ENCODE results near the gene ZNF362. TPM values are rescaled to one million over a fixed set of nuclear protein-coding genes. Genes with fewer than 3 reads are reported as not detected.

The ZNF362 gene
- total and polyA plus RNA-seq, 4 donors = 2.3 to 6.3 (median 5.4) TPM

GRCh38 chr1:33297911-33298622, 41.8 kb downstream of the ZNF362 start:
- DNase-seq (ENCODE audit: low spot score) = no peak
- Histone ChIP-seq H3K4me3 (ENCODE audit: low read depth in 1 of 3, low read length in 3 of 3) (no peak overlapping the region), H3K9me3 (ENCODE audit: control insufficient read depth in 4 of 4, low read length in 3 of 4) (no peaks in the 10 kb centered on the region), H3K36me3 (ENCODE audit: control insufficient read depth in 4 of 4, insufficient read depth in 3 of 4, low read depth in 1 of 4, low read length in 3 of 4) (peaks cover 0 to 9% (median 5%) of the 10 kb centered on the region in 4 donors), H3K27ac (ENCODE audit: low read depth in 1 of 2, low read length in 2 of 2) (no peak overlapping the region), H3K9ac (ENCODE audit: low read depth in 1 of 2, low read length in 2 of 2) (no peak overlapping the region), H3K4me1 (ENCODE audit: control insufficient read depth in 4 of 4, insufficient read depth in 4 of 4, low read length in 3 of 4) (peaks cover 6 to 30% (median 18%) of the 10 kb centered on the region in 4 donors), H3K27me3 (ENCODE audit: control insufficient read depth in 4 of 4, insufficient read depth in 4 of 4, low read length in 3 of 4) (no peaks in the 10 kb centered on the region)
- WGBS = 90% methylated on average over 4 of the region's 4 CpGs
- TF ChIP-seq REST (IDR thresholded peaks at IDR 0.05) (no peak), RXRA (IDR thresholded peaks at IDR 0.05) (no peak)

GRCh38 chr1:33298623-33299277, 42.5 kb downstream of the ZNF362 start:
- Histone ChIP-seq H3K27me3 (ENCODE audit: control insufficient read depth in 4 of 4, insufficient read depth in 4 of 4, low read length in 3 of 4) (no peaks in the 10 kb centered on the region), H3K4me3 (ENCODE audit: low read depth in 1 of 3, low read length in 3 of 3) (no peak overlapping the region), H3K9ac (ENCODE audit: low read depth in 1 of 2, low read length in 2 of 2) (no peak overlapping the region), H3K4me1 (ENCODE audit: control insufficient read depth in 4 of 4, insufficient read depth in 4 of 4, low read length in 3 of 4) (peaks cover 6 to 30% (median 18%) of the 10 kb centered on the region in 4 donors), H3K27ac (ENCODE audit: low read depth in 1 of 2, low read length in 2 of 2) (no peak overlapping the region), H3K36me3 (ENCODE audit: control insufficient read depth in 4 of 4, insufficient read depth in 3 of 4, low read depth in 1 of 4, low read length in 3 of 4) (peaks cover 0 to 6% (median 3%) of the 10 kb centered on the region in 4 donors), H3K9me3 (ENCODE audit: control insufficient read depth in 4 of 4, low read length in 3 of 4) (no peaks in the 10 kb centered on the region)
- 79% methylated on average over 18 of the region's 18 CpGs for WGBS
- TF ChIP-seq HNF4A (conservative IDR thresholded peaks at IDR 0.05) (no peak), FOXA2 (IDR thresholded peaks at IDR 0.05) (no peak), EGR1 (IDR thresholded peaks at IDR 0.05; ENCODE audit: low read depth in 2 of 2) (no peak), JUND (IDR thresholded peaks at IDR 0.05) (no peak), MAX (IDR thresholded peaks at IDR 0.05) (no peak), GABPA (IDR thresholded peaks at IDR 0.05 in 1 of 2, conservative IDR thresholded peaks at IDR 0.05 in 1 of 2) (no peak), NR2F2 (IDR thresholded peaks at IDR 0.05) (no peak), FOXA1 (IDR thresholded peaks at IDR 0.05) (no peak), RXRA (IDR thresholded peaks at IDR 0.05) (no peak), REST (IDR thresholded peaks at IDR 0.05) (no peak), SP1 (IDR thresholded peaks at IDR 0.05) (no peak), TAF1 (conservative IDR thresholded peaks at IDR 0.05) (no peak), RAD21 (IDR thresholded peaks at IDR 0.05) (peak; percentile 66 to 88), YY1 (IDR thresholded peaks at IDR 0.05) (no peak)
- TF ChIP-seq, protein P1, sequence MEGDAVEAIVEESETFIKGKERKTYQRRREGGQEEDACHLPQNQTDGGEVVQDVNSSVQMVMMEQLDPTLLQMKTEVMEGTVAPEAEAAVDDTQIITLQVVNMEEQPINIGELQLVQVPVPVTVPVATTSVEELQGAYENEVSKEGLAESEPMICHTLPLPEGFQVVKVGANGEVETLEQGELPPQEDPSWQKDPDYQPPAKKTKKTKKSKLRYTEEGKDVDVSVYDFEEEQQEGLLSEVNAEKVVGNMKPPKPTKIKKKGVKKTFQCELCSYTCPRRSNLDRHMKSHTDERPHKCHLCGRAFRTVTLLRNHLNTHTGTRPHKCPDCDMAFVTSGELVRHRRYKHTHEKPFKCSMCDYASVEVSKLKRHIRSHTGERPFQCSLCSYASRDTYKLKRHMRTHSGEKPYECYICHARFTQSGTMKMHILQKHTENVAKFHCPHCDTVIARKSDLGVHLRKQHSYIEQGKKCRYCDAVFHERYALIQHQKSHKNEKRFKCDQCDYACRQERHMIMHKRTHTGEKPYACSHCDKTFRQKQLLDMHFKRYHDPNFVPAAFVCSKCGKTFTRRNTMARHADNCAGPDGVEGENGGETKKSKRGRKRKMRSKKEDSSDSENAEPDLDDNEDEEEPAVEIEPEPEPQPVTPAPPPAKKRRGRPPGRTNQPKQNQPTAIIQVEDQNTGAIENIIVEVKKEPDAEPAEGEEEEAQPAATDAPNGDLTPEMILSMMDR (IDR thresholded peaks at IDR 0.05; ENCODE audit: low read depth, low read length, missing input control) = peak; percentile 86
- DNase-seq (ENCODE audit: low spot score) = peak; percentile 77

All from liver (tissue), 9 donors.